ENCODE measurements around the gene ZEB1.

The ZEB1 gene

GRCh38 chr10:31288001-31288400 lies 31.0 kb upstream of the ZEB1 start:
- H3K4me3 ChIP-seq (ENCODE audit: low read length), result no peak overlapping the region
- TF ChIP-seq CTCF (conservative IDR thresholded peaks at IDR 0.05; ENCODE audit: low read depth, low read length), result no peak
- DNase-seq (ENCODE audit: low read depth), result no peak

- DNase-seq (ENCODE audit: low read depth), result no peak
- H3K4me3 ChIP-seq (ENCODE audit: low read length), result no peak overlapping the region
- TF ChIP-seq CTCF (conservative IDR thresholded peaks at IDR 0.05; ENCODE audit: low read depth, low read length), result no peak
Observed at GRCh38 chr10:31288962-31289361, 30.1 kb upstream of the ZEB1 start.

- DNase-seq (ENCODE audit: low read depth), result no peak
- no peak for TF ChIP-seq CTCF (conservative IDR thresholded peaks at IDR 0.05; ENCODE audit: low read depth, low read length)
- no peak overlapping the region for H3K4me3 ChIP-seq (ENCODE audit: low read length)
Observed at GRCh38 chr10:31290386-31290785, 28.6 kb upstream of the ZEB1 start.

GRCh38 chr10:31291123-31291522 lies 27.9 kb upstream of the ZEB1 start:
- H3K4me3 ChIP-seq (ENCODE audit: low read length), result no peak overlapping the region
- DNase-seq (ENCODE audit: low read depth), result no peak
- no peak for TF ChIP-seq CTCF (conservative IDR thresholded peaks at IDR 0.05; ENCODE audit: low read depth, low read length)

- no peak for TF ChIP-seq CTCF (conservative IDR thresholded peaks at IDR 0.05; ENCODE audit: low read depth, low read length)
- no peak overlapping the region for H3K4me3 ChIP-seq (ENCODE audit: low read length)
- no peak for DNase-seq (ENCODE audit: low read depth)
Observed at GRCh38 chr10:31294558-31294957, 24.5 kb upstream of the ZEB1 start.

- H3K4me3 ChIP-seq (ENCODE audit: low read length), result no peak overlapping the region
- no peak for TF ChIP-seq CTCF (conservative IDR thresholded peaks at IDR 0.05; ENCODE audit: low read depth, low read length)
- DNase-seq (ENCODE audit: low read depth), result no peak
Observed at GRCh38 chr10:31296754-31297153, 22.3 kb upstream of the ZEB1 start.

- H3K4me3 ChIP-seq (ENCODE audit: low read length), result no peak overlapping the region
- TF ChIP-seq CTCF (conservative IDR thresholded peaks at IDR 0.05; ENCODE audit: low read depth, low read length), result no peak
- no peak for DNase-seq (ENCODE audit: low read depth)
Observed at GRCh38 chr10:31299119-31299518, 19.9 kb upstream of the ZEB1 start.

Data from retinal pigment epithelial cell (primary cell).